GM19328 (cell line): Measurements from ENCODE around the gene AQP7.
"Not testable (repeated sequence)": the region's sequence is repeated elsewhere in the genome, so short reads cannot be mapped to it uniquely, and the experiment has no call there.

Experiments
- ATAC-seq: cut with Tn5 transposase; IDR thresholded peaks from one replicate; pipeline ENCODE4 v1.9.1; 2021; ENCODE audit warnings: mild to moderate bottlenecking, moderate library complexity; ENCODE audit not compliant: unreplicated experiment

Gene AQP7

DNA sequence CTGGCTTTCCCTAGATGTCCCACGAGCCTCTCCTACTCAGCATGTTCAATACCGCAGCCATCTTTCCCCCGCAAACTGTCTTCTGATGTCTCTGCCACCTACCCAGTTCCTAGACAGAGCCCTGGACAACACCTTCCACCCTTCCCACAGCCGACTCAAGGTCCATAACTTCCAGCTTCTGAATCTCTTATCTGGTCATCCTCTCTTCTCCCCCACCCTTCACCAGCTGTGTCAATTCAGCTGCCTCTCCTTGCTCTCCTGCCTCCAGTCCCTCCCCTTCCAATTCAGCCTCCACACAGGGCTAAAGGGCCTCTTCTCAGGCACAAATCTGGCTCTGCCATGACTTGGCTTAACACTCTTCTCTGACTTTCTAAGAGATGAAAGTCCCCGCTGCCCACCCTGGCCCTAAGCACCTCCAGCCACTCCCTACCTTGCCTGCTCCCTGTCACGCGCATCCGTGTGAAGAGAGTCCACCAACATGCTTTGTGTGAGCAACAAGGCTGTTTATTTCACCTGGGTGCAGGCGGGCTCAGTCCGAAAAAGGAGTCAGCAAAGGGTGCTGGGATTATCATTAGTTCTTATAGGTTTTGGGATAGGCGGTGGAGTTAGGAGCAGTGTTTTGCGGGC, 25.2 kb downstream of the AQP7 start:
- no peak for ATAC-seq

DNA sequence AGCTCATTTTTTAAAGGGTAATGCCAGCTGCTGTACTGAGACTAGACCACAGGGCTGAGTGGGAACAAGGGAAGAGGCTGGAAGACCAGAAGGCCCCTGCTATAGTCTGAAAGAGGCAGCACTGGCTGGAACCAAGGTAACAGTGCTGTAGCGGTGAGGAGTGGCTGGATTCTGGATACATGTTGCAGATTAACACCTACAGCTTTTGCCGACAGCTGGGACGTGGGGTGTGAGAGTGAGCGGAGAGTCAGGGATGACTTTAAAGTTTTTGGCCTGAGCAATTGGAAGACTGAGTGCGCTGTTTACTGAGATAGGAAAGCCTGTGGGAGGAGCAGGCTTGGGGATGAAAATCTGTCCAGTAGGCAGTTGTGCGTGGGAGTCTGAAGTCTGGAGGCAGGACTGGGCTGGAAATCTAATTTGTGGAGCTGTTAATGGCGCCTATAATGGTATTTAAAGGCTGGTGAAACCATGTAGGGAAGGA, 26.5 kb downstream of the AQP7 start:
- no peak for ATAC-seq

DNA sequence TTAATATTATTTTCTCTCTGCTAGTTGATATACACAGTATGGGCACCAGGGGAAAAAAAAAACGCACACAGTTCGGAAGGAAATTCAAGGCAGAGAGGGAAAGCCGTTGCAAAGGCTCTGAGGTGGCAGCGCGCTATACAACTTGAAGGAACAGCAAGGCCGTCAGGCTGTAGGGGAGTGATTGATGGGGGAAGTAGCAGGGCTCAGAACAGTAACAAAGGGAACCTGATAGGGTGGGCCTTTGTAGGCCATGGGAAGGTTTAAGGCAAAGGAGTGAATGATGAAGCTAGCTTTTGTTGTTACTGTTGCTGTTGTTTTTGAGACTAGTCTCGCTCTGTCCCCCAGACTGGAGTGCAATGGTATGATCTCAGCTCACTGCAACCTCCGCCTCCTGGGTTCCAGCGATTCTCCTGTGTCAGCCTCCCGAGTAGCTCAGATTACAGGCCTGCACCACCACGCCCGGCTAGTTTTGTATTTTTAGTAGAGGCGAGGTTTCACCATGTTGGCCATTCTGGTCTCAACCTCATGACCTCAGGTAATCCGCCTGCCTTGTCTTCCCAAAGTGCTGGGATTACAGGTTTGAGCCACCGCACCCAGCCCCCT, 27.0 kb downstream of the AQP7 start:
- ATAC-seq, result no peak

DNA sequence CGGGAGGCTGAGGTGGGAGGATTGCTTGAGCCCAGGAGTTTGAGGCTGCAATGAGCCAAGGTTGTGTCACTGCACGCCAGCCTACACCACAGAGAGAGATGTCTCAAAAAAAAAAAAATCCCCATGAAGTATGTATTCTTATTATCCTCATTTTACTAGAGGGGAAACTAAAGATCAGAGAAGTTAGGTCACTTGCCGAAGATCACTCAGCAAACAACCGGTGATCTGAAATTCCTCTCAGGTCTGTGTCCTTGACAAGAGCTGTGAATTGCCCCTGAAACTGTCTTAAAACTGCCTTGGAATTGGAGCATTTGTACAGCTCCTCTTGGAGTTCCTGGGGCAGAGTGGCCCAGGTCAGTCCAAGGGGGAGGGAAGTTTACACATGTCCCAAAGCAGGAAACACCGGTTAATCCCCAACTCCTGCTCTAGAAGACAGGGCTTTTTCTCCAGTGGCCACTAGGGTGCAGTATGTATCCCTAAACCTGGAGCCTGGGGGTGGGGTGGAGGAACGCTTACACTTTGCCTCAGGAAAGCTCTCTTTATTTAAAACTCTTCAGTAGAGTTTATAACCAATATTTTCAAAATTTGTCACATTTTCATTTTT, 27.6 kb downstream of the AQP7 start:
- ATAC-seq, result no peak

DNA sequence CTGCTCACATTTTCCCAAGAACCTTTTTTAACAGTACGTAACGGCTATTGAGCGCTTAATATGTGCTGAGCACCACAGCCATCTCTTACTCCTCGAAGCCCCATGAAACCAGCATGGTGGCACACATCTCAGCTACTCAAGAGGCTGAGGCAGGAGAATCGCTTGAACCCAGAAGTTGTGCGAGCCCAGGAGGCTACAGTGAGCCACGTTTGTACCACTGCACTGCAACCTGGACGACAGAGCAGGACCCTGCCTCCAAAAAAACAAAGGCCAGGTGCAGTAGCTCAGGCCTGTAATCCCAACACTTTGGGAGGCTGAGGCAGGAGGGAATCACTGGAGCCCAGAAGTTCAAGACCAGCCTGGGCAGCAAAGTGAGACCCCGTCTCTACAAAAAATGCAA, 28.2 kb downstream of the AQP7 start:
- ATAC-seq, result no peak

DNA sequence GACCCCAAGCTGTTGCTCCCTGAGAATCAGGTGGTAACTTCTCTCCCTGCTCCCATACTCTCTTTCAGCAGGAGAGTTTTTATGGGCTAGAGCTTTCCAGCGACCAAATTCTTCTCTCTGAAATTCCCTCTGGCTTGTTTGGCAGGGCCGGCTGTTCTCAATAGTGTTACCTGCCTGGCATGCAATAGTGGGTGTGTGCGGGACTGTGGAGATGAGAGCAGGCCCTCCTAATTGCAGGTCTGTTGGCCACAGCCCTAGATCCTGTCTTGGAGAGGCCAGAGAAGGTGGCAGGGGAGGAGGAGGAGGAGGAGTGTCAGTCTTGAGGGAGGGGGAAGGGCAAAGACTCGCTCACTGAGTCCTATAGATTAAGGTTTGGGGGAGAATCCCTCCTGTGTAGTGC, 29.5 kb downstream of the AQP7 start:
- no peak for ATAC-seq

DNA sequence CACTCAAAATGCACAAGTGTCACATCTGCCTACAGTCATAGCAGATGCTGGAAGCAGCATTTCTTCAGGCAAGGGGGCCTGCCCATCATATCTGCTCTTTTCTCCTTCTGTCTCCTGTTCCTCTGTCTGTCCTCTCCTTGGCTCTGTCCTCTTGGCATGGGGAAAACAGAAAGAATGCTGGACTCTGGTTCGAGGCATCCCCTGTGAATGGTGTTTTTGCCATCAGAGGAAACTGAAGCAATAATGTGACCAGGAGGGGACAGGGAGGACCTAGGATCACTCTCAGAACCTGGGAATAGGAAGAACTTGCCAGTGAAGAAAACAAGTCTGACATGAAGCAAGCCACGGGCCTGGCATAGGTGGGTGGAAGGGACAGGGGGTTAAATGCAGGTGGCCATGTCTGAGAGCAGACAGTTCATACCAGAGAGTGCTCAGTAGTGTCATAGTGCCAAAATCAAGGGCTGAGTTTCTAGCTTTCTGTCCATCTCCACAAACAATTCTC, 35.3 kb downstream of the AQP7 start:
- ATAC-seq, result no peak

DNA sequence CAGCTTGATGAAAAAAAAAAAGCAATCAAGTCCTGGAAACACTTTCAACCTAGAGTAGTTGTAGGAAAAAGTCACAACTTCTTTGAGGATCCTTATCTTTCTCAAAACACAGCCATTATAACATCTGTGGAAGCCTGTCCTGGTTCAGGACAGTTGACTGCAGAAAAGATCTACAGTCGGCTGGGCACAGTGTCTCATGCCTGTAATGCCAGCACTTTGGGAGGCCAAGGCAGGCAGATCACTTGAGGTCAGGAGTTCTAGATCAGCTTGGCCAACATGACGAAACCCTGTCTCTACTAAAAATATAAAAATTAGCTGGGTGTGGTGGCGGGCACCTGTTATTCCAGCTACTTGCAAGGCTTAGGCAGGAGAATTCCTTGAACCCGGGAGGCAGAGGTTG, 37.6 kb downstream of the AQP7 start:
- ATAC-seq, result not testable (repeated sequence)

DNA sequence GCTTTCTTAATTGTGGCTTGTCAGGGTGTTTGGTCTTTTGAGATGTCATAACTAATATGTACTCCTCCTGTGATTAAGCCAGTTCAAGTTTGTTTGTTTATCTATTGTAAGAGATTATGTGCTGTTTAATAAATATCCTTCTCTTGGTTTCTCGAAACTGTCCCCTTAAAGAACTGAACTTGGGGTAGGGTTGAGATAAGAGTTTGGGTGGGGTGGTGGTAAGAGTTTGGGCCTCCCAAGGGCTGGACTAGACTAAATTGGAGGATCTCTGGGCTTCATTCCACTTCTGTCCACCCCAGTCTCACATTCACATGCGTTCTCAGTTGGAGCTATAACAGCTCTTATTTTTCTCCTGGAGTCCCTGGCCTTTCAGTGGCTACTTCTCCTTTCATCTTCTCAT, 38.2 kb downstream of the AQP7 start:
- ATAC-seq, result no peak

DNA sequence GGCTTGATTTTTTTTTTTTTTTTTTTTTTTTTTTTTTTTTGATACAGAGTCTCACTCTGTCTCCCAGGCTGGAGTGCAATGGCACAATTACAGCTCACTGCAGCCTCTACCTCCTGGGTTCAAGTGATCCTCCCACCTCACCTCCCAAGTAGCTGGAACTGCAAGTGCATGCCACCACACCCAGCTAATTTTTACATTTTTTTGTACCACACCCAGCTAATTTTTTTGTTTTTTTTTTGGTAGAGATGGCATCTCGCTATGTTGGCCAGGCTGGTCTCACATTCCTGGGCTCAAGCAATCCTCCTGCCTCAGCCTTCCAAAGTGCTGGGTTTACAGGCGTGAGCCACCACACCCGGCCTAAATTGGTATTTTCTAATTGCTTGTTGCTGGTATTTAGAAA, 43.7 kb downstream of the AQP7 start:
- not testable (repeated sequence) for ATAC-seq

DNA sequence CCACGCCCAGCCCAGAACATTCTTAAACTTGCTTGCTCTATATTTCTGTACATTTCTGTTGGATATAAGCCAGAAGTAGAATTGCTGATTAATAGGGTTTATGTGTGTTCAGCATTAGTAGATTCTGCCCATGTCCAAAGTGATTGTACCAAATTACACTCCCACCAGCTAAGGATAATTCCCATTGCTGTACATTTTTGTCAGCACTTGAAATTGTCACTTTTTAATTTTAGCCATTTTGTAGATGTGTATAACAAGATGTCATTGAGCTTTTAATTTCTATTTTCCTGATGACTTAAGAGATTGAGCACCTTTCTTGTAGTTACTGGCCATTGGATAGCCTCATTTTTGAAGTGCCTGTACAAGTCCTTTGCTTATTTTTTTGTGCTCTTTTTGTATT, 46.4 kb downstream of the AQP7 start:
- no peak for ATAC-seq

DNA sequence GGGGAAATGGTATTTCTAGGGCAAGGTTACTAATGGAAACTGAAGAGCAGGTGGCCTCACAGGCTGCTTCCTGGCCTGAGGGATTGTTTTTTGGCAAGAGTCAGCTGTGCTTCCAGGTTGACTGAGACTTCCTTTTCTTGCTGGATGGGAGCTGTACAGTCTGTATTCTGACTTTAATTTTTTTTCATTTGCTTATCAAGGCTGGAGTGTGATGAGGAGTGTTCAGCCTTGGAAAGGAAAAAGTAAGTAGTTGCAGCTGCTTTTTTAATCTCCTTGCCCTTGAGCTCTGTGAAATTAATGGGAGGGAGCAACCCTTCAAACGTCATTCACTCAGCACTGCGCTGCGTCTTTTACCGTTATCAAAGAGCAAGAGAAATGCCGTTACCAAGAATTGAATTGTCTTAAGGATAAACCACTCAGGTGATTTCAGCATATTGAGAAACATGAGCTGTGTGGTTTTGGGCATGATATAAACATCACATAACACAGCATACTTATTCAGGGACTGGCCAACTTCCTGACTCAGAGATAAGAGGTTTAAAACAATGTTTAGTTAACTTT, 47.6 kb downstream of the AQP7 start:
- ATAC-seq, result no peak

DNA sequence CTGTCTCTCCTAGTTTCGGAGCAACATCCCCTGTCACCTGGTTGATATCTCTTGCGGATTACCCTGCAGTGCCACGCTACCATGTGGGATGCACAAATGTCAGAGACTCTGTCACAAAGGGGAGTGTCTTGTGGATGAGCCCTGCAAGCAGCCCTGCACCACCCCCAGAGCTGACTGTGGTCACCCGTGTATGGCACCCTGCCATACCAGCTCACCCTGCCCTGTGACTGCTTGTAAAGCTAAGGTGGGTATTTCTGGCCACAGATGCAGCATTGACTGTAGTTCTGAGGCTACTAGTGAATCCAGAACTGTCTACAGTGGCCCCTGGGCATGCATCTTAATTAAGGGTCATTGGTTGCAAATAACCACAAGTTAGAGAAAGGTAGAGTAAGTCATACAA, 50.8 kb downstream of the AQP7 start:
- no peak for ATAC-seq

DNA sequence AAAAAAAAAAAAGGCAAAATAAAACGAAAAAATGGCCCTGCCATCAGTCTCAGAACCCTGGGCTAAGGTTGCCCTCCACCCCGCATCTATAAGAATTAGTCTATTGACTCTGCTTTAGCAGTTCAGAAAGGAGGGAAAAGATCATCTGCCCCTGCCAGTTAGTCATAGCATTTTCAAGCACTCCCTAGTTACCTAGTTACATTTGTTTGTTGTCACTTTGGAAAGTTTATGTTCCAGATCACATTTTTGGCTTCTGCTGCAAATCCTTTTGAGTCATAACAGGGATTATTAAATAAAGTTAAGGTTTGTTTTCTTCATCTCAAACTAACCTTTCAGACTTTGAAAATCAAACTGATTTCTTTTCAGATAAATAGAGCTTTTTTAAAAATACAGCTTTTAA, 52.1 kb downstream of the AQP7 start:
- no peak for ATAC-seq

DNA sequence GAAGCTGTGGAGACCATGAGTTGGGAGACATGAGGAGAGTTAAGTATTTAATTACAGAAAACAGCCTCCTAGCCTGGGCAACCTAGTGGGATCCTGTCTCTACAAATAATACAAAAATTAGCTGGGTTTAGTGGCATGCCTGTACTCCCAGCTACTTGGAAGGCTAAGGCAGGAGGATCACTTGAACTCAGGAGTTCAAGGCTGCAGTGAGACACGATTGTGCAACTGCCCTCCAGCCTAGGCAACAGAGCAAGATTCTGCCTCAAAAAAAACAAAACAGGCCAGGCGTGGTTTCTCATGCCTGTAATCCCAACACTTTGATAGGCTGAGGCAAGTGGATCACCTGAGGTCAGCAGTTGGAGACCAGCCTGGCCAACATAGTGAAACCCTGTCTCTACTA, 52.6 kb downstream of the AQP7 start:
- no peak for ATAC-seq

DNA sequence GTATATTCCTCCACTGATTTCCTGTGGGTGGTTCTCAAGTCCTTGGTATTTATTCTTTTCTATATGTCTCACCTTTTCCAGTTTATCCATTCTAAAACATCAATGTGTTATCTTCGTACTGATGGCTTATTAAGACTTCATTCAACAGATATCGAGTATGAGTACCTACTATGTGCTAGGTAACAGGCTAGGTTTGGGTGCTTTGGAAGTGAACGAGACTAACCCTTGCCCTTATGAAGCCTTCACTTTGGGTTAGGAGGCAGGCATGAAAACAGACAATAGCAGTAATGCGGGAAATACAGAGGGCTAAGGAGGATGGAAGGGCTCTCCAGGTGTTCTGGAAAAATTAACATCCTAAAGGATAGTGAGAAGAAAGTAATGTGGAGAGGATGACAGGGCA, 53.4 kb downstream of the AQP7 start:
- ATAC-seq, result no peak

DNA sequence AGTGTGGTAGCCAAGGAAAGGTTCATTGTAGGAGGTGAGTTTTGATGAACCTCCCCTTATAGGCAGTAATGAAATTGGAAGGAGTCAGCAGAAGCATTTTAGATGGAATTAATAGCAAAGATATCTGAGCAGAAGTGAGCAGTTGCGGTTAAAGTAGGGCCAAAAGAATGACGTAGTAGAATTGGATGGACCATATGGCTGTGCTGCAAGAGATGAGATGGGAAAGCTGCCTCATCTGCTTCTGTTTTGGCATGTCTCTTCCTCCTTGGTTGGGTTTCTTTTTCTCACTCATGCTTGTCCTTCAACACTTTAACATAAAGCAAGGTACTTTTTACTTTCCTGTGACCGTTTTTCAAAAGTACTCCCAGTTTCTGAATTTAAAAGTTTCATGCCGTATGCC, 55.8 kb downstream of the AQP7 start:
- ATAC-seq, result no peak

DNA sequence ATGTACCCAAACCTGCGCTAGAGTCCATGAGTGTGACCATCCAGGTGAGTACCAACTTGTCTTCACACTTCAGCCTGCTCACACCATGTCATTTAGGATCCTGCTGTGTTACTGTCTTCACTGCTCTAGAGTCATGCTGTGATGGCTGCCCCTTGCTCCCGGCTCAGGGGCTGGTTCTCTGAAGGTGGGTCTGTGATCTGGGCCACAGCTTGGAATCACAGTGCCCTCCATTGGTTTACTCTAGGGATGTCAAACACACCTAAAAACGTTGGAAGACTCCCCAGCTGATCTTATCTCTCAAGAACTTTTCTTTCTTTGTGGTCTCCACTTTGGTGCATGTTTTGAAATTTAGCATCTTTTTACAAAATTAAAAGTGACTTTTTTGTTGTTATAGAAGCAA, 58.2 kb downstream of the AQP7 start:
- no peak for ATAC-seq

DNA sequence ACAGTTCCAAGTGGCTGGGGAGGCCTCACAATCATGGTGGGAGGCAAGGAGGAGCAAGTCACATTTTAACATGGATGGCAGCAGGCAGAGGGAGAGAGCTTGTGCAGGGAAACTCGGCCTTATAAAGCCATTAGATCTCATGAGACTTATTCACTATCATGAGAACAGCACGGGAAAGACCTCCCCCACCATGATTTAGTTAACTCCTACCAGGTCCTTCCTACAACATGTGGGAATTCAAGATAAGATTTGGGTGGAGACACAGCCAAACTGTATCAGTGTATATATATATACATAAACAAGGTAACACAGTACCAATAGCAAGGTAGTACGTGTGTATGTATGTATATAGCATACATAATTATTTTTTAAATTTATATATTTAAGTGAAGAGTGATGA, 61.2 kb downstream of the AQP7 start:
- ATAC-seq, result no peak

DNA sequence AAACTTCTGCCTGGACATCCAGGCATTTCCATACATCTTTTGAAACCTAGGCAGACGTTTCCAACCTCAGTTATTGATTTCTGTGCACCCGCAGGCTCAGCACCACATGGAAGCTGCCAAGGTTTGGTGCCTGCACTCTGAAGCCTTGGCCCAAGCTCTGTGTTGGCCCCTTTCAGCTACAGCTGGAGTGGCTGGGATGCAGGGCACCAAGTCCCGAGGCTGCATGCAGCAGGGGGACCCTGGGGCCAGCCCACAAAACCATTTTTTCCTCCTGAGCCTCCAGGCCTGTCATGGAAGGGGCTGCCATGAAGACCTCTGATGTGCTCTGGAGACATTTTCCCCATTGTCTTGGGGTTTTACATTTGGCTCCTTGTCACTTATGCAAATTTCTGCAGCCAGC, 62.2 kb downstream of the AQP7 start:
- ATAC-seq, result no peak
